CD4-positive, alpha-beta T cell treated with Interleukin-6 at 100 ng/mL for 8 hours (primary cell): ENCODE results near the gene TRAPPC1.
"Not testable (repeated sequence)": the region's sequence is repeated elsewhere in the genome, so short reads cannot be mapped to it uniquely, and the experiment has no call there.

Source experiments
- DNase-seq: peaks from one replicate; pipeline ENCODE4 v3.0.0-alpha.2; 2020; ENCODE audit warnings: mixed read lengths, low spot score

TRAPPC1 gene

GRCh38 chr17:7931709-7932482 is at the start of gene TRAPPC1, which contains the start of gene CNTROB:
TRAPPC1 (minus strand) TSS chr17:7931946; CDS start chr17:7931829, 117 bp downstream.
CNTROB (plus strand) TSS chr17:7932206; CDS start chr17:7933080, 874 bp downstream.
- DNase-seq: peak; percentile 100

DNA sequence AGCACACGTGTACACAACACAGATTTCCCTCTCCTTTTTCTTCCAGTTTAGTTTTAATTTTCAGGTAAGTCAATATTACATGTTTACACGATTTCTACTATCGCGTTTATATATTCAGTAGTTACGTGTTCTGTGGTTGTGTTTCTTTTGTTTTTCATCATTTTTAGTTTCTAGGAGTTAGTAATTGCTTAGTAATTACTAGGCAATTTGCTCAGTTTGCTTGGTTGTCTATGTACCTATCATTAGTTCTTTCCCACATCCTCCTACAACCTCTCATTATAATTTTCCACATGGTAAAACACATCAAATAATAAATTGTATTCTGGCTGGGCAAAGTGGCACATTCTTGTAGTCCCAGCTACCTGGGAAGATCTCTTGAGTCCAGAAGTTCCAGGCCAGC is 46.1 kb upstream of the TRAPPC1 start:
- DNase-seq: no peak

DNA sequence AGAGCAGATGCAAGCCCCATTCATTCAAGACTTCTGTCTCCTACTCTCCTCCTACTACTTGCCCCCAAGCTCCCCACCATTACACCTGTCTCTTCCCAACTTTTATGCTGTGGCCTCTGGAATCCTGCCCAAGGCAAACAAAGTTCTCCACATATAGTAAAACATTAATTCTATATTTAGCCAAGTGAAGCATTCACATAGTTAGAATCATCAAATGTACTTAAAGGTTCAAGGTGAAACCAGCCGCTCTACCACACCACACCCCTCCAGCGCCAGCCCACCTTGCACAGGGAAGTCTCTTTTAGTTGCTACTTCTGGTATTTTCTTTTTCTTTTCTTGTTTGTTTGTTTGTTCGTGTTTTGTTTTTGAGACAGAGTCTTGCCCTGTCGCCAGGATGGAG is 45.3 kb upstream of the TRAPPC1 start:
- DNase-seq: no peak

- no peak for DNase-seq
Measured at GRCh38 chr17:7974638-7975131, 42.9 kb upstream of the TRAPPC1 start.

GRCh38 chr17:7972131-7972785 is 40.5 kb upstream of the TRAPPC1 start:
- no peak for DNase-seq

DNA sequence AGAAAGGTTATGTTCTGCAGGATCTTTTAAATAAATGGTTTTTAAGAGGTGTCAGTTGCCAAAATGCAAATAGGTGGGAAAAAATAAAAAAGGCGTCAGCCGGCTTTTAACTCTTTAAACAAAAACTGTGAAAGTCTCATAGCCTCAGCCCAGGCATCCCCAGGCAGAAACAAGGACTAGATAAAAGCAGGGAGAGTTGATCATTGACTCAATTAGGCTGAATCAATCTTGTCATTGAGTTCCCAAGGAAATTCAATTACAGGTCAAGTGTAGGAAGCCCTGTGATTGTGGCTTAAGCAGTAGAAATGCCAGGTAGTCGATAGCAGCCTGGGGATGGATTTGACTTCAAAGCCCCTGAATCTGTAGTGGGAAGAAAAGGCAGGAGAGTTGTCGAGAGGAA is 39.9 kb upstream of the TRAPPC1 start:
- no peak for DNase-seq

DNA sequence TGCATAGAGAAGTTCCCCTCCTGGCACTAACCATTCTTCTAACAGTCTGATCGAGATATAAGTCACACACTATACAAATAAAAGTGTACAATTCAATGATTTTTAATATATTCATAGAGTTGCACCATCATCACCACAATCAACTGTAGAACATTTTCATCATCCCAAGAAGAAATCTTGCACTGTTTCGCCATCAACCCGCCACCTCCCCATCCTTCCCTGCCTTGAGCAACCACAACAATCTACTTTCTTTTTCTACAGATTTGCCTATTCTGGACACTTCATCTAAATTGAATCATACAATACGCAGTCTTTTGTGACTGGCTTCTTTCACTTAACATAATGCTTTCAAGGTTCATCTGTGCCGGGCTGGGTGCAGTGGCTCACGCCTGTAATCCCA is 37.7 kb upstream of the TRAPPC1 start:
- DNase-seq: no peak

GRCh38 chr17:7967751-7968150 is 36.0 kb upstream of the TRAPPC1 start:
- DNase-seq: no peak

DNA sequence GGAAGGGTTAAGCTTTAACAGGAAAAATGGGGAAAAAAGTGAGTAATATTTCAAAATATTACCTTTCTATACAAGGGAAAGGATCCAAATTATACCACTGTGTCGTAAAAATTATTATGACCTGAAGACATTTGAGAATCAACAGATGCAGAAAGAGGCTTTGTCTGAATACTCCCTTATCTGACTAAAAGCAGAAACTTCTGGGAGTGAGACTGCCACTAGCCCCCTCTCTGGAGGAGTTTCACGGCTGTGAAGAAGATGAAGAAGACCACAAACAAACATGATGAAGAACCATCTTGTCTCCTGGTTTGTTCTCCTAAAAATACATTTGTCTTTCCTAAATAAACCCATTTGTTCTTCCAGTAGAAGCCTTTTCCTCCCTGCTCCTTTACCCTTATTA is 29.7 kb upstream of the TRAPPC1 start:
- no peak for DNase-seq

GRCh38 chr17:7959503-7960253 is 27.9 kb upstream of the TRAPPC1 start:
- no peak for DNase-seq

DNA sequence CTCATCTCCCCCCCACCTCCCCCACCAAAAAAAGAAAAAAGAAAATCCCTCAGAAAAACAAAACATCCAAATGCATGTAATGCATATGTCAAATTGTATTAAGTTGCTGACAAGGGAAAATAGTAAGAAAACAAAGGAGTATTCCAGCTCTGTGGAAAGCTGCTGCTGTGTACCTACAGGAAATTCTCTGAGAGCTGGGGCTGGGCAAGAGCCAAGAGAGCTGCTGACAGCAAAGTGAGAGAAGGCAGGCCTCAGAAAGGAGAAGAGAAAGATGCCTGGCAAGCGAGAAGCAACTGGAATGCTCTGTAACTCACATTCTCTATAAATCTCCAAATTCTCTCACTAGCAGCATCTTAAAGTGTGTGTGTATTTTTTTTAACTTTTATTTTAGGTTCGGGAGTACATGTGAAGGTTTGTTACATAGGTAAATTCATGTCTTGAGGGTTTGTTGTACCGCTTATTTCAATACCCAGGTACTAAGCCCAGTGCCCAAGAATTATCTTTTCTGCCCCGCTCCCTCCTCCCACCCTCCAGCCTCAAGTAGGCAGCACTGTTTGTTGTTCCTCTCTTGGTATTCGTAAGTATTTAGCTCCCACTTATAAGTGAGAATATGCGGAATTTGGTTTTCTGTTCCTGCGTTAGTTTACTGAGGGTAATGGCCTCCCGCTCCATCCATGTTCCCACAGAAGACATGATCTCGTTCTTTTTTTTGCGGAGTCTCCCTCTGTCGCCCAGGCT is 24.7 kb upstream of the TRAPPC1 start:
- DNase-seq: no peak

DNA sequence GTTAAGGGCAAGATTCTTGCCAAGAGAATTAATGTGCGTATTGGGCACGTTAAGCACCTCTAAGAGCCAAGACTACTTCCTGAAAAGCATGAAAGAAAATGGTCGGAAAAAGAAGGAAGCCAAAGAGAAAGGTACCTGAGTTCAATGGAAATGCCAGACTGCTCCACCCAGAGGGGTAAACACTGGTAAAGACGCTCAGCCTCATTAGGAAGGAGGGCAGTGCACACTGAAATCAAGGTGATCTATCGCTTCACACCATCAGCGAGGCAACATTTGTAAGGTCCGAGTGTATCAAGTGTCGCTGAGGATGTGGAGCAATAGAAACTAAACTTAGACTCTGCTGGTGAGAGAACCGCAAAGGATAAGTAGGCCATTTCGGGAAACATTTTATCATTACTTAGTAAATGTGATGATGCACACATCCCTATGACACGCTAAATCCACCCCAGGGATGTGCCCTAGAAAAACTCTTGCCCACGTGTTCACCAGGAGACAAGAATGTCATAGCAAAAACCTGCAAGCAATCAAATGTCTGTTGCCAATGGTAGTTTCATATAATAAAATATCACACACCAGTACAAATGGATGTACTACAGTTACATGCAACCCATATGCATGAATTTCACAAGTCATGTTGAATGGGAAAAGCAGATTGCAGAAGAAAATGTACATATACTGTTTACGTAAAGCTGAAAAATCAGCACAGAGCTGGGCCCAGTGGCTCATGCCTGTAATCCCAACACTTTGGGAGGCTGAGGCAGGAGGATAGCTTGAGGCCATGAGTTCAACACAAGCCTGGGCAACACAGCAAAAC is 23.9 kb upstream of the TRAPPC1 start:
- no peak for DNase-seq

DNA sequence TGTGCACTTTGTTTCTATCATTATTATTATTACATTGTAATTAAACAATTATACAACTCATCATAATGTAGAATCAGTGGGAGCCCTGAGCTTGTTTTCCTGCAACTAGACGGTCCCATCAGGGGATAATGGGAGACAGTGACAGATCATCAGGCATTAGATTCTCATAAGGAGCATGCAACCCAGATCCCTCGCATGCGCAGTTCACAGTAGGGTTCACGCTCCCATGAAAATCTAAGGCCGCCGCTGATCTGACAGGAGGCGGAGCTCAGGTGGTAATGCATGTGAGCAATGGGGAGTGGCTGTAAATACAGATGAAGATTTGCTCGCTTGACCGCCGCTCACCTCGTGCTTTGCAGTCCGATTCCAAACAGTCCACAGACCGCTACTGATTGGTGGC is 21.5 kb upstream of the TRAPPC1 start:
- not testable (repeated sequence) for DNase-seq

GRCh38 chr17:7951143-7951792 is 19.5 kb upstream of the TRAPPC1 start:
- peak; percentile 7 for DNase-seq

DNA sequence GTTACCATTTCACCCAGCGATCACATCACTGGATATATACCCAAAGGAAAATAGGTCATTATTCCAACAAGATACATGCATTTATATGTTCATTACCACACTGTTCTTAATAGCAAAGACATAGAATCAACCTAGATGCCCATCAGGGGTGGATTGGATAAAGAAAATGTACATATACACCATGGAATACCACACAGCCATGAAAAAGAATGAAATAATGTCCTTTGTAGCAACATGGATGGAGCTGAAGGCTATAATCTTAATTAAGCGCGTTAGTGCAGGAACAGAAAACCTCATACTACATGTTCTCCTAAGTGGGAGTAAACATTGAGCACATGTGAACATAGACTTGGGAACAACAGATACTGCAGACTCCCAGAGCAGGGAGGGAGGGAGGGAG is 18.8 kb upstream of the TRAPPC1 start:
- DNase-seq: no peak

- no peak for DNase-seq
Measured at GRCh38 chr17:7947651-7948050, 15.9 kb upstream of the TRAPPC1 start.

GRCh38 chr17:7946441-7946840 is 14.7 kb upstream of the TRAPPC1 start:
- DNase-seq: no peak

DNA sequence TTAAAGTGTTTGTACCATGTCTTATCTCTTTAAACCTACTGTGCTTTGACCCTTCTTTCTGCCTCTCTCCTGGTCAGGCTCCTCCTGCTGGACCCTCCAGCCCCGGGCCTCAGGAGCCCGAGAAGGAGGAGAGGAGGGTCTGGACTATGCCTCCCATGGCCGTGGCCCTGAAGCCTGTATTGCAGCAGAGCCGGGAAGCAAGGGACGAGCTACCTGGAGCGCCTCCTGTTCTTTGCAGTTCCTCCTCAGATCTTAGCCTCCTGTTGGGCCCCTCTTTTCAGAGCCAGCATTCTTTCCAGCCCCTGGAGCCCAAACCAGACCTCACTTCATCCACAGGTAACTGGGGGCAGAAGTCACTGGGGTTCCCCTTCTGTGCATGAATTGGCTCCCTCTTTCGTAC is 13.9 kb upstream of the TRAPPC1 start:
- DNase-seq: no peak

- DNase-seq: no peak
Measured at GRCh38 chr17:7944326-7944725, 12.6 kb upstream of the TRAPPC1 start.

DNA sequence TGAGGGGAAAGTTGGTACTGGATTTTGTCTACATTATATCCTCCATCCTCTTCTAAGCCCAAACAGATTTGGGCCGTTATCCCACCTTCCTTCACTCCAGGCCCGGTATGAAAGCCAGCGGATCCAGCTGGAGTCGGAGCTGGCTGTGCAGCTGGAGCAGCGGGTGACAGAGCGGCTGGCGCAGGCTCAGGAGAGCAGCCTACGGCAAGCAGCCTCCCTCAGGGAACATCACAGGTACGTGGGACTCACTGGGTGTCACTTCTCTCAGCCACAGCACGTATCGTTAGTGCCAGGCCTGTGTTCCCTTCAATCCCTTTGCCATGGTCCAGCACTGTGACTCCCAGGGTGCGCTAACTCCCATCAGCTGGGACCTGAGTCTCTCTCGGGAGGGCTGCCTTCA is 11.5 kb upstream of the TRAPPC1 start:
- no peak for DNase-seq

DNA sequence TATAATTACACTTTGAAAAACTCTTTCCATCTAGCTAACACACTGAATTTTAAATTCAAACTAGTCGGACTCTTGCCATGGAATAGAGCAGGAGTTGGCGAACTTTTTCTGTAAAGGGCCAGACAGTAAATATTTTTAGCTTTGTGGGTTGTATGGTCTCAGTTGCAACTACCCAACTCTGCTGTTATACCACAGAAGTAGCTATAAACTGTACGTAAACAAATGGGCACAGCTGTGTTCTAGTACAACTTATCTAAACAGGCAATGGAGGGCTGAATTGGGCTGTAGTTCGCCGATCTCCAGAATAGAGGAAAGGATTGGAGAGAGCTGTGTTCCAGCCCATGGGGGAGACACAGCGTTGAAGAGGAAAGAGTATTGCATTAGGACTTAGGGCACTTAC is 9.0 kb upstream of the TRAPPC1 start:
- DNase-seq: no peak
